A673 (cell line): ENCODE results near the gene ALDH16A1.

Experiments
- EZH2 ChIP-seq: fragments of 200-600 bp; sonication (generic); IDR thresholded peaks from 2 replicates; pipeline ENCODE4 v1.6.1; 2017; ENCODE audit warnings: borderline replicate concordance, low read depth, mild to moderate bottlenecking, mixed read lengths, antibody characterized with exemption, low read length; ENCODE audit not compliant: poor library complexity, severe bottlenecking
- TF ChIP-seq, protein P1 (sequence below): fragments of 300-800, 200-600 bp; sonication (generic); conservative IDR thresholded peaks from 2 replicates; pipeline ENCODE4 v1.5.1; 2017; ENCODE audit warnings: low read depth, mild to moderate bottlenecking, antibody characterized with exemption, low read length, moderate library complexity, mixed read lengths

DNA sequence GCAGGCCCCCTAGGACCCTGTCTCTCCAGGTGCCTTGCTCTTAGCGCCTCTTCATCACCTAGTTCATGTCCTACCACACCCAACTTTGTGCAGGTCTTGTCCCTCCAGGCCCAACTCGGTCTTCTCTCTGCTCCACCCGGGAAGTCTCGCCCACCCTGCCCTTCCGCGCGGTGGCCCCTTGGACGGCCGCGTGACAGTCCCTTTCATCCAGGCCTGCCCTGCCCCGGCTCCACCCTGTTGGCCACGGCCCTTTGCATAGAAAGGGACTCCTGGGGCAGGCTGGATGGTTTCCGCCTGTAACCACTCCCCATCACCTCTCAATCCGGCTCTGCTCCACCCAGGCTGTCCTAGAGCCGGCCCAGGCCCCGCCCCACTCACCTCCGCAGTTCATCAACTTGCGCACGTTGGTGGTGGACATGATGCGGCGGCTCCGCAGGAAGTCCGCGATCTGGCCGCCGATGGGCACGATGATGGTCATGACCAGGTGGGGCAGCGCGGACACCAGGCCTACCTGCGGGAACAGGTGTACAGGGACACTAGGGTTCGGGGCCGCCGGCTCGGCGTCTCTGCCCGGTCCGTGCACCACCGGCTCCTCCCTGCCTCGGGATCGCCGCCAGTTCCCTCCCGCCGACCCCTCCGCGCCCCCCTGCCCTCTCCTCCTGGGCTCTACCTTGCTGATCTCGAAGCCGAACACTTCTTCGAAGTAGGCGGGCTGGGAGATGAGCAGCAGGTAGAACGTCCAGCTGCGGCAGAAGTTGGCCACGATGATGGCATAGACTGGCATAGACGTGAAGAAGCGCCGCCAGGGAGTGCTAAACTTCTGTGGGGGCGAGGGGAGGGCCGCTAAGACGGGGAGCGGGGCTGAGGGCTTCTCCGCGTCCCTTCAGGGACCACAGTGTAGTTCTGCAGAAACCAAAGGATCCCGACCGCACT lies 20.6 kb upstream of the ALDH16A1 start:
- TF ChIP-seq EZH2, result no peak
- TF ChIP-seq, protein P1, sequence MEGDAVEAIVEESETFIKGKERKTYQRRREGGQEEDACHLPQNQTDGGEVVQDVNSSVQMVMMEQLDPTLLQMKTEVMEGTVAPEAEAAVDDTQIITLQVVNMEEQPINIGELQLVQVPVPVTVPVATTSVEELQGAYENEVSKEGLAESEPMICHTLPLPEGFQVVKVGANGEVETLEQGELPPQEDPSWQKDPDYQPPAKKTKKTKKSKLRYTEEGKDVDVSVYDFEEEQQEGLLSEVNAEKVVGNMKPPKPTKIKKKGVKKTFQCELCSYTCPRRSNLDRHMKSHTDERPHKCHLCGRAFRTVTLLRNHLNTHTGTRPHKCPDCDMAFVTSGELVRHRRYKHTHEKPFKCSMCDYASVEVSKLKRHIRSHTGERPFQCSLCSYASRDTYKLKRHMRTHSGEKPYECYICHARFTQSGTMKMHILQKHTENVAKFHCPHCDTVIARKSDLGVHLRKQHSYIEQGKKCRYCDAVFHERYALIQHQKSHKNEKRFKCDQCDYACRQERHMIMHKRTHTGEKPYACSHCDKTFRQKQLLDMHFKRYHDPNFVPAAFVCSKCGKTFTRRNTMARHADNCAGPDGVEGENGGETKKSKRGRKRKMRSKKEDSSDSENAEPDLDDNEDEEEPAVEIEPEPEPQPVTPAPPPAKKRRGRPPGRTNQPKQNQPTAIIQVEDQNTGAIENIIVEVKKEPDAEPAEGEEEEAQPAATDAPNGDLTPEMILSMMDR, result no peak
